MCF 10A (cell line): ENCODE data around the gene SCD5. TPM values are rescaled to one million over a fixed set of nuclear protein-coding genes. Genes with fewer than 3 reads are reported as not detected.

Experiments
- BruUV-seq: library from RNA; stranded (reverse); fragments of 400-500 nt; replicated peaks from 2 replicates; lab custom pipeline; 2021; lab: Mats Ljungman, UMichigan
- CTCF ChIA-PET: fragments of 300-600 bp; sonication (Branson Sonifier 250); formaldehyde crosslinking; extraction: SDS; loops from one replicate; lab custom pipeline; 2021; ENCODE audit warnings: antibody characterized with exemption, inconsistent platforms; lab: Yijun Ruan, JAX
- POLR2A ChIA-PET: fragments of 300-600, 350-650 bp; sonication (Branson Sonifier 250); formaldehyde crosslinking; extraction: SDS; loops from one replicate; lab custom pipeline; 2020; ENCODE audit warnings: antibody characterized with exemption, inconsistent platforms; lab: Yijun Ruan, JAX
- DNase-seq: peaks from one replicate; pipeline ENCODE4 v3.0.0-alpha.2; 2018; ENCODE audit not compliant: unreplicated experiment
- H3K27ac Mint-ChIP-seq: one replicate; pipeline ENCODE4 v1.8.0; 2022; ENCODE audit warnings: mild to moderate bottlenecking, low read depth, mixed read lengths; ENCODE audit not compliant: unreplicated experiment
- H3K27me3 Mint-ChIP-seq: one replicate; pipeline ENCODE4 v1.8.0; 2022; ENCODE audit warnings: mixed read lengths; ENCODE audit not compliant: insufficient read depth, unreplicated experiment
- H3K36me3 Mint-ChIP-seq: one replicate; pipeline ENCODE4 v1.8.0; 2022; ENCODE audit warnings: mild to moderate bottlenecking, moderate library complexity, mixed read lengths; ENCODE audit not compliant: insufficient read depth, unreplicated experiment
- H3K4me1 Mint-ChIP-seq: one replicate; pipeline ENCODE4 v1.8.0; 2022; ENCODE audit warnings: mixed read lengths; ENCODE audit not compliant: insufficient read depth, unreplicated experiment
- H3K4me3 Mint-ChIP-seq: one replicate; pipeline ENCODE4 v1.8.0; 2022; ENCODE audit warnings: mild to moderate bottlenecking, moderate library complexity, mixed read lengths; ENCODE audit not compliant: unreplicated experiment
- H3K9me3 Mint-ChIP-seq: one replicate; pipeline ENCODE4 v1.8.0; 2022; ENCODE audit warnings: mixed read lengths; ENCODE audit not compliant: unreplicated experiment
- CTCF ChIP-seq: fragments of 200-600 bp; IDR thresholded peaks from one replicate; pipeline ENCODE4 v1.8.0; 2022; ENCODE audit warnings: antibody characterized with exemption, mild to moderate bottlenecking; ENCODE audit not compliant: unreplicated experiment
- intact Hi-C: fragments of 100-400 bp; cut with micrococcal nuclease; formaldehyde crosslinking; loops from 2 replicates; pipeline ENCODE4 v1.14.1; 2022
- total RNA-seq: library from RNA; stranded (reverse); gene quantifications from 2 replicates; pipeline ENCODE4 v1.2.3, GENCODE V29; 2022

SCD5 gene
- total RNA-seq, 1 experiment from 2014 or later: 3.6 TPM

DNA sequence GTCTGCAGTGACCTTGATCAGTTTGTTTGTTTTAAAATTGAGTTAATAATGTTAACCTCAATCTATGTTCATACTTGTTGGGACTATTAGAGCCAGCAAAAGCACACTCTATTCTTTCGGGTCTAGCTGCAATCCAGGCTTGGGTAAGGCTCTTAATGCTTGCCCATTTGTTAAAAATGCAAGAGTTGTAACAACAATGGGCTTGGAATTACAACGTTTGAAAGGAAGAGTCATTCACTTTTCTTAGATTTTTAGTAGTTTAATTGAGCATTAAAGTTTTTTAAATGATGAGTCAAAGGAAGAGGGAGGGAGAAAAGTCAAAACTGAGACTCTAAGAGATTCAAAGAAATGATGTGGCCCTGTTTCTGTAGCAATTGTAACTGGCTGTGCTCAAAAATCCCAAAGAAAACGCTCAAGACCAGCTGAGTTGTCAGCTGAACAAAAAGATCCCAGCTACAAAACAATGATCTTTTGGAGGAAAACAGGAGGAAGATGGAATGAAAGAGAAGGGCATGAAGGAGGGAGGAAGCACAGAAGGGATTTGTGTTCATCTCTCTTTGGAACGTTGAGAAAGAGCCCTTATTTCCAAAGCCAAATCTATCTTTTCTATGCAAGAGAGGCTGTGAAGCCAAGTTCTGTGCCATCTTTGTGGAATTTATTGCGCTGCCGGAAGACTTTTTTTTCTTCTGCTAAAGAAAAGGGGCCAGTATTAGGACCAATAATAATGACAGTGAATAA, 5.5 kb downstream of the SCD5 start:
- H3K4me3 Mint-ChIP-seq: no peak overlapping the region
- no peak for TF ChIP-seq CTCF
- H3K36me3 Mint-ChIP-seq: peaks cover 4% of the 10 kb centered on the region
- ChIA-PET CTCF (interaction anchor here (0.6 to 0.7 kb wide), 3 partner anchors 8 to 369 kb away, joined by 3 read pairs; no protein-coding TSS in a partner anchor), POLR2A (interaction anchor here (0.6 kb wide), 1 partner anchor 580 kb away, joined by 3 read pairs; no protein-coding TSS in a partner anchor)
- H3K27me3 Mint-ChIP-seq: no peaks in the 10 kb centered on the region
- DNase-seq: no peak
- no peak overlapping the region for H3K27ac Mint-ChIP-seq
- peaks cover 11% of the 10 kb centered on the region for H3K4me1 Mint-ChIP-seq
- no TSS peak for BruUV-seq
- H3K9me3 Mint-ChIP-seq: peaks cover 6% of the 10 kb centered on the region
- intact Hi-C loops: no loop called here

DNA sequence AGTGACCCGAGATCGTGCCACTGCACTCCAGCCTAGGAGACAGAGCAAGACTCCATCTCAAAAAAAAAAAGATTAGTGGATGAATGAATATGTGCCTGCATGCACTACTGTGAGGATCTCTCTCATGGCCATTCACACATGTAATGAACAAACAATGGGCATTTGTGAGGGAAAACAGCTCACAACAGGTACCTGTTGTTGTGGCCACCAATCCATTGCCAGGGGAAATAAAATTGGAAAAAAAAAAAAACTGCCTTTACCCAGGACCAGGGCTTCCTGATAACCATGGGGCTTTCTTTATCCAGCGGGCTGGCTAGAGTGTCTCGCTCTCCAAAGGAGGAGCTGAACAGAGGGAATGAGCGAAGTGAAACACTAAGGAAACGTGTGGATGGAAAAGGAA, 7.4 kb downstream of the SCD5 start:
- no TSS peak for BruUV-seq
- ChIA-PET CTCF (interaction anchor here (0.5 kb wide), 1 partner anchor 93 kb away, joined by 3 read pairs; no protein-coding TSS in a partner anchor), POLR2A (interaction anchor here (0.7 kb wide), 1 partner anchor 54 kb away, joined by 3 read pairs; no protein-coding TSS in a partner anchor)
- H3K27ac Mint-ChIP-seq: no peak overlapping the region
- intact Hi-C loops: no loop called here
- H3K36me3 Mint-ChIP-seq: peaks cover 4% of the 10 kb centered on the region
- DNase-seq: no peak
- H3K9me3 Mint-ChIP-seq: peaks cover 6% of the 10 kb centered on the region
- no peak overlapping the region for H3K4me3 Mint-ChIP-seq
- peaks cover 9% of the 10 kb centered on the region for H3K4me1 Mint-ChIP-seq
- no peaks in the 10 kb centered on the region for H3K27me3 Mint-ChIP-seq
- no peak for TF ChIP-seq CTCF

GRCh38 chr4:82790060-82790660, 8.4 kb downstream of the SCD5 start:
- intact Hi-C loops: no loop called here
- Mint-ChIP-seq H3K9me3 (peaks cover 6% of the 10 kb centered on the region), H3K27ac (no peak overlapping the region), H3K4me3 (no peak overlapping the region), H3K4me1 (peaks cover 20% of the 10 kb centered on the region), H3K36me3 (no peaks in the 10 kb centered on the region), H3K27me3 (no peaks in the 10 kb centered on the region)
- no peak for TF ChIP-seq CTCF
- DNase-seq: no peak
- CTCF ChIA-PET: interaction anchor here (0.7 to 1.4 kb wide), 3 partner anchors 8 to 68 kb away, joined by 4 read pairs; partner anchors contain the start of gene SCD5
- no TSS peak for BruUV-seq
- POLR2A ChIA-PET: interaction anchor here (0.6 kb wide), 1 partner anchor 1805 kb away, joined by 3 read pairs; no protein-coding TSS in a partner anchor
